Measurements from ENCODE around the gene PDXK.

PDXK gene

GRCh38 chr21:43752758-43753438 is 34.0 kb downstream of the PDXK start:
- DNase-seq (ENCODE audit: low read depth), result no peak
- H3K4me3 ChIP-seq (ENCODE audit: low read depth, low read length), result no peak overlapping the region
- no peak for TF ChIP-seq CTCF (IDR thresholded peaks at IDR 0.05; ENCODE audit: control insufficient read depth, extremely low read depth, insufficient read depth)

GRCh38 chr21:43753439-43753799 is 34.5 kb downstream of the PDXK start:
- DNase-seq (ENCODE audit: low read depth), result no peak
- no peak for TF ChIP-seq CTCF (IDR thresholded peaks at IDR 0.05; ENCODE audit: control insufficient read depth, extremely low read depth, insufficient read depth)
- no peak overlapping the region for H3K4me3 ChIP-seq (ENCODE audit: low read depth, low read length)

GRCh38 chr21:43754948-43755781 is 36.2 kb downstream of the PDXK start:
- no peak overlapping the region for H3K4me3 ChIP-seq (ENCODE audit: low read depth, low read length)
- no peak for DNase-seq (ENCODE audit: low read depth)
- no peak for TF ChIP-seq CTCF (IDR thresholded peaks at IDR 0.05; ENCODE audit: control insufficient read depth, extremely low read depth, insufficient read depth)

- no peak for DNase-seq (ENCODE audit: low read depth)
- no peak overlapping the region for H3K4me3 ChIP-seq (ENCODE audit: low read depth, low read length)
- TF ChIP-seq CTCF (IDR thresholded peaks at IDR 0.05; ENCODE audit: control insufficient read depth, extremely low read depth, insufficient read depth), result no peak
Observed at GRCh38 chr21:43755820-43756594, 37.1 kb downstream of the PDXK start.

GRCh38 chr21:43757601-43758000 is 38.7 kb downstream of the PDXK start:
- no peak for TF ChIP-seq CTCF (IDR thresholded peaks at IDR 0.05; ENCODE audit: control insufficient read depth, extremely low read depth, insufficient read depth)
- DNase-seq (ENCODE audit: low read depth), result no peak
- no peak overlapping the region for H3K4me3 ChIP-seq (ENCODE audit: low read depth, low read length)

GRCh38 chr21:43758111-43758641 is 39.2 kb downstream of the PDXK start:
- no peak overlapping the region for H3K4me3 ChIP-seq (ENCODE audit: low read depth, low read length)
- no peak for TF ChIP-seq CTCF (IDR thresholded peaks at IDR 0.05; ENCODE audit: control insufficient read depth, extremely low read depth, insufficient read depth)
- no peak for DNase-seq (ENCODE audit: low read depth)
